ENCODE results near the gene MAFG. TPM values are rescaled to one million over a fixed set of nuclear protein-coding genes. Genes with fewer than 3 reads are reported as not detected.
A peak's percentile ranks its signal among the peaks of the same experiment; 100 is the strongest.

Gene MAFG
- total RNA-seq, 6 experiments from 2014 or later, result 7.4 to 12.9 (median 9.2) TPM

GRCh38 chr17:81968396-81968745 is 40.8 kb upstream of the MAFG start:
- Histone ChIP-seq H3K4me1 (peaks cover 0 to 18% (median 7%) of the 10 kb centered on the region in 4 donors), H3K36me3 (no peaks in the 10 kb centered on the region), H3K27me3 (no peaks in the 10 kb centered on the region), H3K9me3 (no peaks in the 10 kb centered on the region), H3K27ac (peak overlapping the region in 1 of 3 donors; percentile 45), H3K4me3 (peak overlapping the region in 1 of 3 donors; percentile 19)
- ATAC-seq (no peak), DNase-seq (no peak)
- intact Hi-C loops (cut with DNase I), result no loop called here
- TF ChIP-seq CTCF (IDR thresholded peaks at IDR 0.05), result no peak
- TF ChIP-seq POLR2A (IDR thresholded peaks at IDR 0.05), result no peak
- WGBS (ENCODE audit: insufficient coverage, low coverage, low lambda C conversion rate, missing lambda C conversion rate), result 76% methylated on average over 7 of the region's 7 CpGs

- WGBS (ENCODE audit: insufficient coverage, low coverage, low lambda C conversion rate, missing lambda C conversion rate), result 8% methylated on average over 10 of the region's 36 CpGs
- H3K36me3 ChIP-seq, result no peaks in the 10 kb centered on the region
- TF ChIP-seq POLR2A (IDR thresholded peaks at IDR 0.05), result no peak
- TF ChIP-seq CTCF (IDR thresholded peaks at IDR 0.05), result no peak
- H3K4me1 ChIP-seq, result peaks cover 0 to 18% (median 7%) of the 10 kb centered on the region in 4 donors
- peak overlapping the region in 1 of 3 donors; percentile 45 for H3K27ac ChIP-seq
- peak overlapping the region in 1 of 3 donors; percentile 19 for H3K4me3 ChIP-seq
- intact Hi-C loops (cut with DNase I), result no loop called here
- no peaks in the 10 kb centered on the region for H3K9me3 ChIP-seq
- no peaks in the 10 kb centered on the region for H3K27me3 ChIP-seq
- DNase-seq, result peak; percentile 84 to 94 (median 93)
- ATAC-seq, result peak; percentile 85 to 89 (median 88)
These were observed 40.2 kb upstream of the MAFG start for GRCh38 chr17:81967533-81968395.

- peaks cover 0 to 18% (median 7%) of the 10 kb centered on the region in 4 donors for H3K4me1 ChIP-seq
- no peak for TF ChIP-seq CTCF (IDR thresholded peaks at IDR 0.05)
- no peak for TF ChIP-seq POLR2A (IDR thresholded peaks at IDR 0.05)
- H3K9me3 ChIP-seq, result no peaks in the 10 kb centered on the region
- peak overlapping the region in 1 of 3 donors; percentile 45 for H3K27ac ChIP-seq
- DNase-seq, result no peak
- WGBS (ENCODE audit: insufficient coverage, low coverage, low lambda C conversion rate, missing lambda C conversion rate), result 20% methylated on average over 1 of the region's 5 CpGs
- intact Hi-C loops (cut with DNase I), result no loop called here
- ATAC-seq, result no peak
- no peaks in the 10 kb centered on the region for H3K27me3 ChIP-seq
- no peak overlapping the region for H3K4me3 ChIP-seq
- H3K36me3 ChIP-seq, result no peaks in the 10 kb centered on the region
These were observed 39.7 kb upstream of the MAFG start for GRCh38 chr17:81967244-81967532.

- DNase-seq, result peak in 1 of 3 donors; percentile 60
- Histone ChIP-seq H3K4me3 (no peak overlapping the region), H3K36me3 (no peaks in the 10 kb centered on the region), H3K27ac (no peak overlapping the region), H3K27me3 (no peaks in the 10 kb centered on the region), H3K4me1 (peaks cover 0 to 18% (median 7%) of the 10 kb centered on the region in 4 donors), H3K9me3 (no peaks in the 10 kb centered on the region)
- ATAC-seq, result peak; percentile 8 to 56 (median 42)
- no peak for TF ChIP-seq POLR2A (IDR thresholded peaks at IDR 0.05)
- TF ChIP-seq CTCF (IDR thresholded peaks at IDR 0.05), result no peak
- 19% methylated on average over 3 of the region's 41 CpGs for WGBS (ENCODE audit: insufficient coverage, low coverage, low lambda C conversion rate, missing lambda C conversion rate)
- intact Hi-C loops (cut with DNase I), result no loop called here
These were observed 39.1 kb upstream of the MAFG start for GRCh38 chr17:81966343-81967243.
